Hematopoietic multipotent progenitor cell treated with erythropoietin and hydrocortisone succinate and interleukin-3 and kit ligand, for 17 days (in vitro differentiated cells): ENCODE data around the gene AMN.

ENCODE experiments used
- DNase-seq: peaks from one replicate; pipeline ENCODE4 v3.0.0-alpha.2; 2015; ENCODE audit warnings: low spot score

AMN gene

DNA sequence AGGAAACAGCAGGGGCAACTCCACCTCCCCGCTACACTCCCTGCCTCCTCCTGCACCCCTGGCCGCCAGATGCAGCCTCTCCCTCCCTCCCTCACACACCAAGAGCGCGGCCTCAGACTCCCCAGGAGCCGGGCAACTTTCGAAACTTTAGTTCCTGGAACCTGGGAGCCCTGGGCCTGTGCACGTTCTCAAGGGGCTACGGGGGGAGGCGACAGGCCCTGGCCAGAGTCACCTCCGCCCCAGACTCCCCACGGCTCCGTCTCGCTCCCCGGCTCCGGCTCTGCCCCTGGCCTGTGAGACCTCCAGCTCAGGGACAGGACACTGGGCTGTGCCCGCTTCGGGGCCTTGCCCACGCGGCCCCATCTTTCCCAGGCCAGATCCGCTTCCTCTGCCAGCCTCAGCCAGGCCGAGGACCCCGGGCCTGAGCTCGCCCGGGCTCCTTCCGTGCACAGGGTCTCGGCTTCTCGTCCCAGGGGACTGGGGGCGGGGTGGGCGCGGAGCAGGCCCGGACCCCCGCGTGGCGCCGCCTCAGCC is 5.5 kb downstream of the AMN start:
- no peak for DNase-seq

- no peak for DNase-seq
Observed at GRCh38 chr14:102928412-102929240, 6.2 kb downstream of the AMN start.

DNA sequence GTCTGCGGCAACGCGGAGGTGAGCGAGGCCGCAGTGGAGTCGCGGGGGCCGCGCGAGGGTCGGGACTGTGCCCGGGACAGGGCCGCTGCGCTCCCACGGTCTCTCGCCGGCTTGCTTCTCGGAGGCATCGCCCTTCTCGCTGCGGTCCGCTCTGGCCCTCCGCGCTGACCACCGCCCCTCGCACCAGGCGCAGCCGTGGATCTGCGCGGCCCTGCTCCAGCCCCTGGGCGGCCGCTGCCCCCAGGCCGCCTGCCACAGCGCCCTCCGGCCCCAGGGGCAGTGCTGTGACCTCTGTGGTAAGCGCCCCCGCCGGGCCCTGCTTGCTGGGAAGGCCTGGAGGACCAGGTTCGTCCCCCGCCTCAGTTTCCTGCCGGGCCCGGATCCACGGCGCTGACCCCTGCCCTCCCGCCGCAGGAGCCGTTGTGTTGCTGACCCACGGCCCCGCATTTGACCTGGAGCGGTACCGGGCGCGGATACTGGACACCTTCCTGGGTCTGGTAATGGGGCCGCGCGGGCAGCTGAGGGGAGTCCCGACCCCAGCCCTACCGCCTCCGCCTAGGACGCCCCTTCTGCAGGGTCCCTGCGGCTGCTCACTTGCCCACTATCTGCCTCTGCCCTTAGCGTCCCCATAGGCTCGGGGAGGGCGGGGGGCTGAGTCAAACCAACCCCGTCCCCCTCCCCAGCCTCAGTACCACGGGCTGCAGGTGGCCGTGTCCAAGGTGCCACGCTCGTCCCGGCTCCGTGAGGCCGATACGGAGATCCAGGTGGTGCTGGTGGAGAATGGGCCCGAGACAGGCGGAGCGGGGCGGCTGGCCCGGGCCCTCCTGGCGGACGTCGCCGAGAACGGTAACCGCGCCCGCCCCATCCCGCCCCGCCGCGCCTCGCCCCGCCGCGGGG is 7.0 kb downstream of the AMN start:
- no peak for DNase-seq

GRCh38 chr14:102930138-102930752 is 7.8 kb downstream of the AMN start:
- no peak for DNase-seq

DNA sequence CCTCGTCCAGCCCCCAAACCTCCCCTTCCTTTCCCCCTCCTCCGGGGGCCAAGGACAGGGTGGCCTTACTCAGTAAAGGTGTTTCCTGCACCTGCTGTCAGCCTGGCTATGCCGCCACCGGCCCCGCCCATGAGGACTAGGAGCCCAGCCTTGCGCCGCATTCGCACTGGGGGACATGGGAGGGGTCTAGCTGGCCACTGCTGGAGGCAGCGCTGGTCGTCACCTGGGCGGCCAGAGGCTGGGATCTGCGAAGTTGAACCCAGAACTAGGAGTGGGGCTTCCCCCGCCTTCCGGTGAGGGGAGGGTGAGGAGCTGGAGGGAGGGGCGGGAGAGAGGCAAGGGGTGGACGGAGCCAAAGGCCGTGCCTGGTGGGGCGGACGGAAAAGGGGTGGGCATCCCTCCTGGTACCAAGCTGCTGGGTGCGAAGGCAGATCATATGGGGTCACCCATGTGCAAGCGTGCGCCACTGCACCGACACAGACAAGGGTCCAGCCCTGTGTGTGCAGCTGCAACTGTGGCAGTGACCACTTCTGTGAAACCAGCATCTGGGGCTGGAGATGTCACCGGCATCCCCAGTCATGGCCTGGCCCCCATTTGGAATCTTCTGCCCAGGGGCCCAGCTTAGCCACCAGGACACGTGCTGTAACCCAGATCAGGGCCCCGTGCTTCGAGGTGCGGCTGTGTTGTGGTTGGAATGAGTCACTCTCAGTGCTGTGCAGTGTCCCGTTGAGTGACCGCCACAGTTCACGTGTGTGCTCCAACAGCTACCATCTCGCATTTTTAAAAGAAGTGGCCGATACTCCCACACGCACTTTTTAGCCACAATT is 8.5 kb downstream of the AMN start:
- no peak for DNase-seq

DNA sequence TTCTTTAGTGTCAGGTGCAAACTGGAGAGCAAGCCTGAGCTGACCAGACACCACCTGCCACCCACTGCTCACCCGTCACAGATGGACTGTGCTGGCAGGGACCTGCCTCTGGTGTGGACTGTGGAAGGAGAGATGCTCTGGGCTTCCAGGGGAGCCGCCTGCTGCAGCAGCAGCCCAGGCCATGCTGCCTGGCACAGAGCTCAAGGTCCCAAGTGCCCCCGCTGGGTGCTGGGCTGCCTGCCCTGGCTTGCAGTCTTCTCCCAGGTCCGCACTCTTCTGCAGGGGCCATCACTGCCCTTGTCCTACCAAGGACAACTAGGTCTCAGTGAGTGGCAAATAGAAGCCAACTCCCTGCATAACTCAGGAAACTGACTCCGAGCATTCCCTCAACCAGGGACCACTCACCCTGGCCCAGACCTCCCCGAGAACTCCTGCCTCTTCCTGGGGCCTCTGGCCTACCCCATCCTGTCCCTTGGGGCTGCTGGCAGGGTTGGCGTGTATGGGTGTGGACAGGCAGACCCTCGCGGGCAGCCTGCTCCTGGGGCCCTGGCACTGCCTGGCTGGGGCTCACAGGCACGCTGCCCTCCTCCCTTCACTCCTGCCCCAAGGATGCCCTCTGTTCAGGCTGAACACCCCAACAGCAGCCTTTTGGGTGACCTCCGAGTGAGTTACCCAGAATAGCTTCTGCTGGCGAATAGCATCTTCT is 9.3 kb downstream of the AMN start:
- no peak for DNase-seq

GRCh38 chr14:102932484-102933248 is 10.2 kb downstream of the AMN start:
- no peak for DNase-seq

- DNase-seq: no peak
Observed at GRCh38 chr14:102933618-102934231, 11.3 kb downstream of the AMN start.

GRCh38 chr14:102935756-102936155 is 13.3 kb downstream of the AMN start:
- no peak for DNase-seq

DNA sequence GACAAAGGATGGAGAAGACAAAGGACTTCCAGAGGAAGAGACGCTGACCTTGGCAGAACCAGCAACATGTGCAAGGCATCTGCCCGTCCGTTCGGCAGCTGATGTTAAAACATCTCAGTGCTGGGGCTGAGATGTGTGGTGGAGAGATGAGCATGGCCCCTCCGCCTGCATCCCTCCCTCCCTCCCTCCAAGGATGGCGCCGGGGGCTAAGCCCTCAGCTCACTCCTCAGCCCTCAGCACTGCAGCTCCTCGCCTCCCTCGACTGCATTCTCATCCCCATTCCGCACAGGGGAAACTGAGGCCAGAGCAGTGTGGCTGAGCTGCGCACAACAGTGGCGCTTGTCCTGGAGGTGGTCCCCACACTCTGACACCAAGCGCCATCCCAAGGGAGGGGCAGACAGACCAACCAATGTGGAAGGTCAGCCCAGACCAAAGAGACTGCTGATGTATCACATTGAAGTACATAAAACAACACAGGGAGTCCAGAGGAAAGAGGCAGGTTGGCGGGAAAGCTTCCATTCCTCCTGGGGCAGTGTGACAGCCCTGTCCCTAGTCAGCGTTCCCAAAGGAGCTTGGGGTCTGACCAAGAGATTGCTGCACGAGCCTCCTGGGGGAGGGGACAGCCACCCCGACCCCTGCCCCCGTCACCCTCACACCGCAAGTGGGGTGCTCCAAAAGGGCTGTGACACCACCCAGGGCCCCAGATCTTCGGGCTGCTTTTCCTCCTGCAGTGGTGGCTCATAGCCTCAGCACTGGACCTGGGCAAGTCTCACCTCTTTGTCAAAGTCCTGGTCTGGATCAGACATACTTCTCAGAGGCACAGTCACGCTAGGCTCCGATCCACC is 15.1 kb downstream of the AMN start:
- DNase-seq: no peak

DNA sequence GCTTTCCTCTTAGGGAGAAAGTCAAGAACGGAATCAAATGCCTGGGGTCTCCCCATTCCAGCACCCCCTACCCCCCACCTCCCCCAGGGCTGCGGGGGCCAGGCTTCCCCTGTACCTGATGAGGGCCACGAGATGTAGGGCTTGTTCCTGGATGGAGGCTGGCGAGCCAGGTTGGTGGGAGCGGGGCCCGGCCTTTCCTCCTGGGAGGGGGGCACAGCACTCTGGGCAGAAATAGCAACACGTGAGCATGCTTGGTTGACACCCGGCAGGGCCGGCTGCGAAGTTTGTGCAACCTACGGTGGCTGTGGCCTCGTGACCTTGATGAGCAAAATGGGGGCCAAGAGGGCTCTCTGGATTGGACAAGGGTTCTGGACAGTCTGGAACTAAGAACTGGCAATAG is 15.7 kb downstream of the AMN start:
- DNase-seq: no peak

GRCh38 chr14:102939329-102939728 is 16.9 kb downstream of the AMN start:
- DNase-seq: no peak

- no peak for DNase-seq
Observed at GRCh38 chr14:102939820-102940561, 17.5 kb downstream of the AMN start.

GRCh38 chr14:102940729-102941362 is 18.4 kb downstream of the AMN start:
- DNase-seq: no peak

DNA sequence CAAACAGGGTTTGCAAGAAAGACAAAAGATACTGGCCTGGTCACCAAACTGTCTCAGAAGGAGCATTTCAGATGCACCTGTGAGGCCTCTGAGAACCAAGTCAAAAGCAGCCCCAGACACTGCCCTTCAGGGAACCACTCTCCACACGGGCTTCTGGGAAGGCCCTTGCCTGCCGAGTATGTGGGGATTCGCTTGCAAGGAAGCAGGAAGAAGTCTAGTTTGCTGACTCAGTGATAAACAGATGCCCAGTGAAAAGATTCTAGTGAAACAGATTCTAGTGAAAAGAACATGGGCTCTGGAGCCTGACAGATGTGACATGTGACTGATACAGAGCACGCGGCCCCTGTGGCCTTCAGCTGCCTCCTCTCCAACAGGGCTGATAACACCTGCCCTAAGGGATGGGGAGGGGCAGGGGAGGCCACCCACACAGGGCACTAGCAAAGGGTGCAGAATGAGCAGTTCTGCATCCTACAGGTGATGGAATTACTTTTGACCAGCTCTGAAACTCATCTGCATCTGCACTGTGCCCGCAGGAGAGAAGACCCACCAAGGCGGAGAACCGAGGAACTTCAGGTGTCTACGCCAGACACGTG is 19.1 kb downstream of the AMN start:
- no peak for DNase-seq

DNA sequence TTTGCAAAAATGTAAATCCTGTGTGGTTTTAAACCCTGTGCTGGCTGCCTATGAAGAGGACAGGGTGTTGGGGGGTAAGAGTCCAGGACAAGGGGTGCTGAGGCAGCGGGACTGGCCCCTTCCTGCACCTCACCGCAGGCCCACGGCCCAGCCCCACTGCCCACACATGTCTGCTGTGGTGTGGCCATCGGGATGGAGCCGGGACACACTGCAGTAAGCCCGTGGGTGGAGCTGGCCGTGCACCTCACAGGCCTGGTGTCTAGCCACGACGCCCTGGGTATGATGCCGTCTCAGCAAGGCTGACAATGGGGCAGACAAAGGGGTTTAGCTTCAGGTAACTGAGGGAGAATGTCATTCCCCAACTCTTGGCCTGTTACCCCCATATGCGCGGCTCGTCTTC is 19.6 kb downstream of the AMN start:
- DNase-seq: no peak

DNA sequence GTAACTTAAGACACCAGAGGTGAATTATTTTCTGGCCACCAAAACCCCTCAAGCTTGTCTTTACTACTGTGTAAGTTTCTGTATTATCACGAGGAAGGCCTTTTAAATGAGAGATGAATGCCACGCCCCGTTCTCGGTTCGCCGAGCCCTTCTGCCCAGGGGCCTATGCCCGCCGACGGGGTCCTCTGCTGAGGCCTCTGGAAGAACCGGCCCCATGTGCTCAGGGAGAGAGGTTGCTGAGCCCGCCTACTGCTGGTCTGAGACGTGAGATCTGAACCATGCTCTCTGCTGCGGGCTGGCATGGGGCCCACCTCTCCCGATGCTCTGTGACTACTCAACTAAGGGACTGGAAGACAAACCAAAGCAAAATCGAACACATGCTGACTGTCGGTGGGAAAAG is 21.0 kb downstream of the AMN start:
- no peak for DNase-seq
